WTC11 (cell line): ENCODE measurements around the gene DCUN1D2.

ENCODE experiments used
- CBFB ChIP-seq: sonication (generic); formaldehyde crosslinking; IDR thresholded peaks from 2 replicates; pipeline ENCODE4 v1.8.1; 2022; ENCODE audit warnings: mild to moderate bottlenecking, low read depth, missing genetic modification reagents
- FOXJ3 ChIP-seq: sonication (generic); formaldehyde crosslinking; IDR thresholded peaks from 2 replicates; pipeline ENCODE4 v1.9.0; 2021; ENCODE audit warnings: missing genetic modification reagents, mild to moderate bottlenecking, borderline replicate concordance
- MAX ChIP-seq: sonication (generic); formaldehyde crosslinking; IDR thresholded peaks from 2 replicates; pipeline ENCODE4 v1.8.0; 2022; ENCODE audit warnings: mild to moderate bottlenecking, missing genetic modification reagents
- NR2C2 ChIP-seq: sonication (generic); formaldehyde crosslinking; IDR thresholded peaks from 2 replicates; pipeline ENCODE4 v1.8.0; 2022; ENCODE audit warnings: mild to moderate bottlenecking, missing genetic modification reagents
- SP1 ChIP-seq: sonication (generic); formaldehyde crosslinking; conservative IDR thresholded peaks from 2 replicates; pipeline ENCODE4 v1.8.1; 2022; ENCODE audit warnings: missing genetic modification reagents
- TCF7 ChIP-seq: sonication (generic); formaldehyde crosslinking; IDR thresholded peaks from 2 replicates; pipeline ENCODE4 v1.8.0; 2022; ENCODE audit warnings: mild to moderate bottlenecking, low read depth, missing genetic modification reagents, moderate library complexity
- ZNF396 ChIP-seq: fragments of 250-450 bp; sonication (Bioruptor Pico); IDR thresholded peaks from 2 replicates; pipeline ENCODE4 v1.8.0; 2021; ENCODE audit warnings: mild to moderate bottlenecking, moderate library complexity, borderline replicate concordance
- ZNF416 ChIP-seq: fragments of 250-450 bp; sonication (Bioruptor Pico); IDR thresholded peaks from 2 replicates; pipeline ENCODE4 v1.9.0; 2021; ENCODE audit warnings: mild to moderate bottlenecking, inconsistent platforms
- TF ChIP-seq, protein P1 (sequence below): fragments of 200-600 bp; IDR thresholded peaks from 2 replicates; pipeline ENCODE4 v1.8.0; 2022; ENCODE audit warnings: antibody characterized with exemption

DNA sequence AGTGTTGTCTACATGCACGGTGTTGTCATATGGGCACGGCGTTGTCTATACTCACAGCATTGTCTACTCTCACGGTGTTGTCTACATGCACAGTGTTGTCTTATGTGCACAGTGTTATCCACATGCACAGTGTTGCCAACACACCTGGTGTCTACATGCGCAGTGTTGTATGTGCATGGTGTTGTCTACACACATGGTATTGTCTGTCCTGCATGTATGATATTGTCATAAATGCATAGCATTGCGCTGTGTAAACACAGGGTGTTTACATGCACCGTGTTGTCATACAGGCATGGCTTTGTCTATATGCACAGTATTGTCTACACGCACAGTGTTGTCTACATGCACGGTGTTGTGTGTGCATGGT lies 44.0 kb downstream of the DCUN1D2 start:
- TF ChIP-seq NR2C2 (CRISPR knock-in tag) (no peak), TCF7 (CRISPR knock-in tag) (no peak), FOXJ3 (CRISPR knock-in tag) (no peak), ZNF416 (CRISPR knock-in tag) (no peak), ZNF396 (no peak), MAX (CRISPR knock-in tag) (no peak), CBFB (CRISPR knock-in tag) (no peak), SP1 (CRISPR knock-in tag) (no peak)
- TF ChIP-seq, protein P1, sequence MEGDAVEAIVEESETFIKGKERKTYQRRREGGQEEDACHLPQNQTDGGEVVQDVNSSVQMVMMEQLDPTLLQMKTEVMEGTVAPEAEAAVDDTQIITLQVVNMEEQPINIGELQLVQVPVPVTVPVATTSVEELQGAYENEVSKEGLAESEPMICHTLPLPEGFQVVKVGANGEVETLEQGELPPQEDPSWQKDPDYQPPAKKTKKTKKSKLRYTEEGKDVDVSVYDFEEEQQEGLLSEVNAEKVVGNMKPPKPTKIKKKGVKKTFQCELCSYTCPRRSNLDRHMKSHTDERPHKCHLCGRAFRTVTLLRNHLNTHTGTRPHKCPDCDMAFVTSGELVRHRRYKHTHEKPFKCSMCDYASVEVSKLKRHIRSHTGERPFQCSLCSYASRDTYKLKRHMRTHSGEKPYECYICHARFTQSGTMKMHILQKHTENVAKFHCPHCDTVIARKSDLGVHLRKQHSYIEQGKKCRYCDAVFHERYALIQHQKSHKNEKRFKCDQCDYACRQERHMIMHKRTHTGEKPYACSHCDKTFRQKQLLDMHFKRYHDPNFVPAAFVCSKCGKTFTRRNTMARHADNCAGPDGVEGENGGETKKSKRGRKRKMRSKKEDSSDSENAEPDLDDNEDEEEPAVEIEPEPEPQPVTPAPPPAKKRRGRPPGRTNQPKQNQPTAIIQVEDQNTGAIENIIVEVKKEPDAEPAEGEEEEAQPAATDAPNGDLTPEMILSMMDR, result no peak
